GM21390 (cell line): ENCODE data around the gene ARFGAP1.

Experiments
- ATAC-seq: cut with Tn5 transposase; IDR thresholded peaks from one replicate; pipeline ENCODE4 v1.9.1; 2021; ENCODE audit not compliant: unreplicated experiment

ARFGAP1 gene

DNA sequence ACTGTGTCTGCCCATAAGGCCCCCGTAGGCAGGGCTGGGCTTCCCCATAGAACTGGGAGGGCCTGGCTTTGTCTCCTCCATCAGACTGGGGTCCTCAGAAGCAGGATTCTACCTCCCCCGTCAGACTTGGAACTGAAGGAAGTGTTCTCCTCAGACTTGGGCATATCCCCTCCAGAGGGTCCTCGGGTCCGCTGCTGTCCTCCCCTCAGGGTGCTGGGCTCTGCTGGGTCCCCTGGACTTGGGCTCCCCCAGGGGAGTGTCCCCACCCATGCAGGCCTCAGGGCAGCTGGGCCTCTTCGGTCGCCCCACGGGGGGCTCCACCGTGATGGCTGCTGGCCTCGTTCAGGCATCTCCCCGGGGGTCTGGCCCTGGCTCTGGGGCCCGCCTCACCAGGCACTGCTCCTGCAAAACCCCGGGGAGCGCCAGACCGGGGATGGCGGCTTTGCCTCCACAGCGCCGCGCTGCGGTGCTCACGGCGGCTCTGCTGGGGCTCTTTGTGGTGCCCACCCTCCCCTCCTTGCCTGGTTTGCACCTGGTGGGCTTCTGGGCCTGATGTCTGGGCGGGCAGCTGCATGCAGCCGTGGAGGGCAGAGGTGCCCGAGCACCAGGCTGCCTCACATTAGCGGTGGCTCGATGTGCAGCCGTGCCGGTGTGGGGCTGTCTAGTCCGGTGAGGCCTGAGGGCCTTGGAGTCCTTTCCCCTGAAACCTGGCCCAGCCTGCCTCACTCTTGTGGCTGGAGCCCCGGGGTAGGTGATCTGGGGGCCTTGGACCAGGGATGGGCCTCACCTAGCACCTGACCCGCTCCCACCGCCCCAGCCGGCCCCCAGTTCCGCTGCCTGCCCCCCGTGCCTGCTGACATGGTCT lies 34.3 kb downstream of the ARFGAP1 start:
- ATAC-seq, result no peak

DNA sequence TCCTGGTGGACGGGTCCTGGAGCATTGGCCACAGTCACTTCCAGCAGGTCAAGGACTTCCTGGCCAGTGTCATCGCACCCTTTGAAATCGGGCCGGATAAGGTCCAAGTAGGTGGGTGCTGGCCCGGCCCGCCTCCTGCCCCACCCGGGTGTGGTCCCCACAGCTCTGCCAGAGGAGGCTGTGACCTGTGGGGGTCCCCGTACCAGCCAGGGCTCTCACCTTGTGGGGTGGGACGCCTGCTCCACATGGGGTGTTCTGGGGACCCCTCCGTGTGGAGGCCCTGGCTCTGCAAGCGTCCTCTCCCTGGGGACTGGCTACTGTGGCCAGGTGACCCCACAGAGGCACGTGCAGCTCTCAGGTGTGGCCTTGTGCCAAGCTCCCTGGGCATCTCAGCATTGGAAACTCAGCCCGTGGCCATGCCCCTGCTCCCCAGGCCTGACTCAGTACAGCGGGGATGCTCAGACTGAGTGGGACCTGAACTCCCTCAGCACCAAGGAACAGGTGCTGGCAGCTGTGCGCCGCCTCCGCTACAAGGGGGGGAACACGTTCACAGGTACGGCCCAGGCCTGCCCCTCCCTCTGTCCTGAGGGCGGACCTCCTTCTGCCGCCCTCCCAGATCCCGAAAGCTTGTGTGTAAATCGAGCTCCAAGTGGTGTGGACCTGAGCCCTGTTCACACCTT lies 35.1 kb downstream of the ARFGAP1 start:
- ATAC-seq, result no peak

DNA sequence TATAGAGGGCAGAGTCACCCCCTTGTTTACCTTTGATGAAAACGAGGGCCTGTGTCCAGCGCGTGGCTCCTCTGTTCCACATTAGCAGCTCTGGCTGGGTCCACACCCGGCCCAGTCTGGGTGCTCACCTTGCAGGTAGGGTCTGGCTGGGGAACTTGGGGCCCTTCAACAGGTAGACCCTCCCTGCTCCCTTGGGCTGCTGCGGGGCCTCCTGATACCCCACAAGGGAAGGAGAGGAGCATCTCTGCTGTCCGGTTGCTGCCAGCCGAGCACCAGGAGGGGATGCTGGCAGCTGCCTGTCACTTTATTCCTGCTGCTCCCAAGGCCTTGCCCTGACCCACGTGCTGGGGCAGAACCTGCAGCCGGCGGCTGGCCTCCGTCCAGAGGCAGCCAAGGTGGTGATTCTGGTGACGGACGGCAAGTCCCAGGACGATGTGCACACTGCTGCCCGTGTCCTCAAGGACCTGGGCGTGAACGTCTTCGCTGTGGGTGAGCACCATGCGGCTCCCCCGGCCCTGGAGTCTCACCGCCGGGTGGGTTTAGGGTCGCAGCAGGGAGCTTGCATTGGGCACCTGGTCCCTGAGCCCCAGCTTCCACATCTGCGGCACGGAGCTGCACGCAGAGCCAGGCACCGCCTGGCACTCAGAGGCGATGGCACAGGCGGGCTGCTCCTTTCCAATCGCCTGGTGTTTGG lies 35.8 kb downstream of the ARFGAP1 start:
- no peak for ATAC-seq

DNA sequence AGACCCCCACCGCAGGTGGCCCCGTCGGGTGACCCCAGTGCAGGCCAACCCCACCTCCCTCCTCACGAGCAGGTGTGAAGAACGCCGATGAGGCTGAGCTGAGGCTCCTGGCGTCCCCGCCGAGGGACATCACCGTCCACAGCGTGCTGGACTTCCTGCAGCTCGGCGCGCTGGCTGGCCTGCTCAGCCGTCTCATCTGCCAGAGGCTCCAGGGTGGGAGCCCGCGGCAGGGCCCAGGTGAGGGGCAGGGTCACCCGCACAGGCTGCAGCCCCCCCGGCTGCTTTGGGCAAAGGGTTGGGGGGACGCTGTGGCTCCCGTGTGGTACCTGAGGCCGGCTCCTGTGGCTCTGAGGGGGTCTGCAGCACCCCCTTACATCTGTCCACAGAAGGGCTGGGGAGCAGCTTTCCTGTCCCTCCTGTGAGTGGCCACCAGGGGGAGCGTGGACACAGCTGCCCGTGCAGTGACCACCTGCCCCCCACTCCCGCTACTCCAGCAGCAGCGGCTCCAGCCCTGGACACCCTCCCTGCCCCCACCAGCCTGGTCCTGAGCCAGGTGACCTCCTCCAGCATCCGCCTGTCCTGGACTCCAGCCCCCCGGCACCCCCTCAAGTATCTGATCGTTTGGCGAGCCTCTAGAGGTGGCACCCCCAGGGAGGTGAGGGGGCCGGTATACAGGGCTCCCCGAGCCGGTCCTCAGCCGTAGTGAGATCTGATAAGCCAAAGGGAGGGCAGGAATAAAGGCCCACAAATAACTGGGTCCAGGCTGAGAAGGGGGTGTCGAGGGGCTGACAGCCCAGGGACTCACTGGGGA lies 36.9 kb downstream of the ARFGAP1 start:
- no peak for ATAC-seq

DNA sequence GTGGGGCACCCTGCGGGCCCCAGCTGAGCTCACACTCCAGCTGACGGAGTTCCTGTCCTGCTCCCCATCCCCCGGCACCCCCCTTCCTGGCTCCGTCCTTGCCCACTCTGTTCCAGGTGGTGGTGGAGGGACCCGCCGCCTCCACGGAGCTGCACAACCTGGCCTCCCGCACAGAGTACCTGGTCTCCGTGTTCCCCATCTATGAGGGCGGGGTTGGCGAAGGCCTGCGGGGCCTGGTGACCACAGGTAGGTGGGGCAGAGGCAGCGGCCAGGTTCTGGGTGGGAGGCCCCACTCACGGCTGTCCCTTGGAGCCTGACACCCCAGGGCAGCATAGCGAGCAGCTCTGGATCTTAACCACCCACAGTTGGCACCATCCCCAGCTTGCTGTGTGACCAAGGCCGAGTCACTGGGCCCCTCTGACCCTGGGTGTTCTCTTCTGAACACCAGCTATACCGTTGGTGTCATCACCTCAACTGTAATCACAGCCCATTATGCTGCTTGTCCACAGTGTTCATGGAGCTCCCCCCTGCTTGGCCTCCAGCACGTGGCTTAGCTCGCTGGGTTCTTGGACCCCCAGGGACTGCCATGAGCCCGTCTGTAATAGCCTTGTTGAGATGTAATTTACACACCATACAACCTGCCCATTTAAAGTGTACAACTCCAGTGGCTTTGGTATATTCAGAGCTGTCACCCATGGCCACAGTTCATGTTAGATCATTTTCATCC lies 37.8 kb downstream of the ARFGAP1 start:
- ATAC-seq, result no peak

DNA sequence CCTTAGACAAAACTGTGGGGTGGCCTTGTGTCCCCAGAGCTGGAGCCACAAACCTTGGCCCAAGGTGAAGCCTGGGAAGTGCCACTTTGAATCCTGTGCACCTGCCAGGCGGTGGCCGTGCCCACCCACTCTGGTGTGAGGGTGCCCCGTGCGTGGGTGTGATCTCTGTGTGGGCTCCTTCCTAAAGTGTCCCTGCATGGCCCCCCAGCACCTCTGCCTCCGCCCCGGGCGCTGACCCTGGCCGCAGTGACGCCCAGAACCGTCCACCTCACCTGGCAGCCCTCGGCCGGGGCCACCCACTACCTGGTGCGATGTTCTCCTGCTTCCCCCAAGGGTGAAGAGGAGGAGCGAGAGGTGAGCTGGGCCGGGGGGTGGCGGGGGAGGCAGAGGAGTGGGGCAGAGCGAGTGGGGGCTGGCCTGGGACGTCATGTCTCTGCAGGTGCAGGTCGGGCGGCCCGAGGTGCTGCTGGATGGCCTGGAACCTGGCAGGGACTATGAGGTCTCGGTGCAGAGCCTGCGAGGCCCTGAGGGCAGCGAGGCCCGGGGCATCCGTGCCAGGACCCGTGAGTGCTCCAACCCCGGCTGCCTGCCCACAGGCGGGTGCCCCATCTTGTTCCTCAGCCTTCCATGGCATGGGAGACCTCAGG lies 38.7 kb downstream of the ARFGAP1 start:
- ATAC-seq, result no peak

DNA sequence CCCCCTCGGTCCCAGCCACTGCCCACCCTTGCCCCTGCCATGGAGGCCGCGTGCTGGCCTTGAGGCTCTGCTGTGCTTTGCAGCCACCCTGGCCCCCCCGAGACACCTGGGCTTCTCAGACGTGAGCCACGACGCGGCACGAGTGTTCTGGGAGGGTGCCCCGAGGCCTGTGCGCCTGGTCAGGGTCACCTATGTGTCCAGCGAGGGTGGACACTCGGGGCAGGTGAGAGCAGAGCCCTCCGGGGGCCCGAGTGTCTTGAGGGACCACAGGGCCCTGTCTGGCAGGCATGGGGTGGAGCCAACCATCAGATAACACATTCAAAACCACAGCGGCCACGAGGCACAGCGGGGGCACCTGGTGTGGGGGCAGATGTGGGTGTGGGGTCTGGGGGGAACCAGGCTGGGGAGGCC lies 39.2 kb downstream of the ARFGAP1 start:
- no peak for ATAC-seq

DNA sequence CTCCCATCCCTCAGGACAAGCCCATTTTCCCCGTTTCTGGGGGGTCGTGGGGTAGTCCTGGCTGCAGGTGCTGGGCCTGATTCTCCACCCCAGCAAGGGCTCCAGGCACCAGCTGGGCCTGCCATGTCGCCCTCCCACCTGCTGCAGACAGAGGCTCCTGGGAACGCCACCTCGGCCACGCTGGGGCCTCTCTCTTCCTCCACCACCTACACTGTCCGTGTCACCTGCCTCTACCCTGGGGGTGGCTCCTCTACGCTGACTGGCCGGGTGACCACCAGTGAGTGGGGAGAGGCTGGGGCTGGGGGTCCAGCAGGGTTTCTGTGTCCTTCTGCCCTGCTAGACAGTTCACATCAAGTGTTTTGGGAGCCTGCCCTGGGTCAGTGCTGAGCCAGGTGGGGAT lies 39.7 kb downstream of the ARFGAP1 start:
- ATAC-seq, result no peak

DNA sequence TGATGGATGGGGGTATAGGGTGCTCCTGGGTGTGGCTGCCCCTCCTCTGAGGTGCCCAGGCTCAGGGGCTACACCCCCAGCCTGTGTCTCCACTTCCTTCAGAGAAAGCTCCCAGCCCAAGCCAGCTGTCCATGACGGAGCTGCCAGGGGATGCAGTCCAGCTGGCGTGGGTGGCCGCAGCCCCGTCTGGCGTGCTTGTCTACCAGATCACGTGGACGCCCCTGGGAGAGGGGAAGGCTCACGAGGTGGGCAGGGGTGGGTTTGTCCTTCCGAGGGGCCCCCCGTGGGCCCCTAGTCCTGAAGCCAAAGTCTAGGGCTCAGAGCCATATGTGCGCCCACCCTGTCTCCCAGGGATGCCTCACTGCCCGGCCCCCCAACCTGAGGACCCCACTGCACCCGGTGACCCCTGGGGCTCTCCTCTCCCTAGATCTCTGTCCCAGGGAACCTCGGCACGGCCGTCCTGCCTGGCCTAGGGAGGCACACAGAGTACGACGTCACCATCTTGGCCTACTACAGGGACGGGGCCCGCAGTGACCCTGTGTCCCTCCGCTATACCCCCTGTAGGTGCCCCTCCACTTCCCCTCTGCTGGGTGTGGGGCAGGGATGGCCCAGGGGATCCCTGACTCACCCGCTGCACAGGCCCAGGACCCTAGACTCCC lies 40.2 kb downstream of the ARFGAP1 start:
- ATAC-seq, result no peak

DNA sequence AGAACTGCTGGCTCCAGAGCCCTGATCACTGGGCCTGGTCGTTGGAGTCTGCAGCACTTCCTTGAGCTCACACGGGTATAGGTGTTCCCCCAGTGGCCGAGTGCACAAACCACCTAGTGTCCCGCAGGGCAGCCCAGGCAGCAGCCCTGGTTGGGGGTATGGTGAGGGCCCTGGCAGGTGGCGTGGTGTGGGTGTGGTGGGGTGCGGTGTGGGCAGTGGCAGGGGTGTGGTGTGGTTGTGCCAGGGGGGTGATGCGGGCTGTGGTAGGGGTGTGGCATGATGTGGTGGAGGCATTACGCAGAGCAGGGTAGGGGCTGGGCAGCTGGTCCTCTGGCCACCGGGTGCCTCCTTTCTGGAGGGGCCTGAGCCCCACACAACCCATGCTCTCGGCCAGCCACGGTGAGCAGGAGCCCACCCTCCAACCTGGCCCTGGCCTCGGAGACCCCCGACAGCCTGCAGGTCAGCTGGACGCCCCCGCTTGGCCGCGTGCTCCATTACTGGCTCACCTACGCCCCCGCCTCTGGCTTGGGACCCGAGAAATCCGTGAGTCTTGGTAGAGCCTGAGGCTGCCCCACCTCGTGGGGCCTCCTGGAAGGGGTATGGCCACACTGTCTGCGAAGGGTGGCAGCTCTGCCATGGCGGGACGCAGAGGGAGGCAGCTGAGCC lies 40.9 kb downstream of the ARFGAP1 start:
- no peak for ATAC-seq

DNA sequence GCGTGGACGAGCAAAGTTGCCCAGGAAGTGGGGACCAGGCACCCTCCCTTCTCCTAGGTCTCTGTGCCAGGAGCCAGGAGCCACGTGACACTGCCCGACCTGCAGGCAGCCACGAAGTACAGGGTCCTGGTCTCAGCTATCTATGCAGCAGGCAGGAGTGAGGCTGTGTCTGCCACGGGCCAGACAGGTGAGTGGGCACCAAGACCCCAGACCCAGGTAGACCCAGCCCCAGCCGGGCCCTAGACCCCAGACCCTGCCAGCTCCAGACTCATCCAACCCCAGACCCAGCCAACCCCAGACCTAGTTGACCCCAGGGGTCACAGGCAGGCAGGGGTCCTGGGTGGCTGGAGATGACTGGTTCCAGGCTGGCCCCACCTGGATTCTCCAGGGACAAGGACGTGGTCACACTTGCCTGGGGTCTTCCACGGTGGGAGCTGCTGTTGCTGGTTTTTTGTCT lies 41.4 kb downstream of the ARFGAP1 start:
- ATAC-seq, result no peak

DNA sequence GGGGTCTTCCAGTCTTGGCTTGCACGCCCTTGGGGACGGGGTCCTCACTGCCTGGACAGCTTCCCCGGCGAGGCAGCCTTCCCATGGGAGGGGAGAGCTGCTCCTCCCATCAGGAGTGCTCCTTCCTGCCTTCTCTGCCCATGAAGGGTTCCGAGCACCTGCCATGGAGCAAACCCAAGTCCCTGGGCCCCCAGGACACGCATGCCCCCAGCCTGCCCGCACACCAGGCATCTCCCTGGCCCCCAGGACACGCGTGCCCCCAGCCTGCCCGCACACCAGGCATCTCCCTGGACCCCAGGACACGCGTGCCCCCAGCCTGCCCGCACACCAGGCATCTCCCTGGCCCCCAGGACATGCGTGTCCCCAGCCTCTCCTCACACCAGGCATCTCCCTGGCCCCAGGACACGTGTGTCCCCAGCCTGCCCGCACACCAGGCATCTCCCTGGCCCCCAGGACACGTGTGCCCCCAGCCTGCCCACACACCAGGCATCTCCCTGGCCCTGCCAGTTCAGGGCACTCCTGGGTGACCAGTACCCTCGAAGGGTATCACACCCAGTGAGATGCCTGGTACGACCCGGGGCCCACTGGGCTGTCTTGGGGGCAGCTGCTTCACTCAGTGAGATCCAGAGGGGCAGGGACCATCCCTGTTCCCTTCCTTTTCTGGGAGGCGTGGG lies 42.1 kb downstream of the ARFGAP1 start:
- ATAC-seq, result no peak

DNA sequence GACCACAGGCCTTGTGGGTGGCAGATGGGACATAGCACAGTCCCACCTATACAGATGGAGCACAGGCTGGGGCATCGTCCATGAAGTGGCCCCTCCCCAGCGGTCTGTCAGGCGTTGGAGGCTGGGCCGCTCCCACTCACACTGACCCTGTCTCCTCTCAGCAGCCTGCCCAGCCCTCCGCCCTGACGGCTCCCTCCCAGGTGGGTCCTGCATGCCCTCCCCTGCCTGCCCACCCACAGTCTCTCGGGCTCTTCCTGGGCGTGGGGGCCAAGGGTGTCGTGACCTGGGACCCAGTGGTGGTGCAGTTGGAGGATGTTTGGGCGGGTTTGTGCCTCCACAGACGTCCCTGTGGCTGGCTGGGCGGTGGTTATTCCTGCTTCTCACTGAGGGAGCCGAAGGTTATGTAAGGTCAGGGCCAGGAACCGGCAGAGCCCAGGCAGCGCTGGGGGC lies 42.7 kb downstream of the ARFGAP1 start:
- no peak for ATAC-seq

DNA sequence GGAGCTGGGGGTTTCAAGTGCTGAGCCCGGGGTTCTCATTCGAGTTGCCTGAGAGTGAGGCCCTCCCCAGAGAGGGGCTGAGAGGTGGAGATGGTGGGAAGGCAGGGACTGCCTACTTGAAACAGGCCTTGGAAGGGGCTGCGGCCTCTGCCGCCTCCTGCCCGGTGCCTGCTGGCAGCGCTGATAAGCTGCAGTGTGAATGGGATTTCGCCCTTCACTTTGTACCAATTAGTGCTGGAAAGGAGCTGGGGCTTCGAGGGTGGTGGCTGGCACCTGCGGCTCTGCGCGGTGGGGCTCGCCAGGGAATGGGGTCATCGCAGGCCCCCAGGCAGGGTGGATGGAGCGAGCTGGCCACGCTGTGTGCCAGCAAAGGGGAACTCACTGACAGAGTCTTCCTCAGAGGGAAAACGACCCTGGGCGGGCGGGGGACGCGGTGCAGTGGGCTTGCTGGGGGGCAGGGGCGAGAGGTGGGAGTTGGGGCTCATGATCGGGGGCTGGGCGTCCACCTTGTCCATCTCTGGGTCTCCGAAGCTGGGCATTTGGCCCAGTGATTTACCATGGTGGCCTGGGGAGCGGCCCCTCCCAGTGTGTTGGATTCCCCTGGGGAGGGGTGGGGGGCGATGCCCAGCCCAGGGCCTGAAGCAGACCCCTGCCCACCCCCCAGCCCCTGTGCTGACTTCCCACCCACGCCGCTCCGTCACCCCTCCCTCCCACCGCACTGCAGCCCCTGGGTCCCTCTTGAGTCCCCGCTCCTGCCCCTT lies 43.3 kb downstream of the ARFGAP1 start:
- ATAC-seq, result no peak

DNA sequence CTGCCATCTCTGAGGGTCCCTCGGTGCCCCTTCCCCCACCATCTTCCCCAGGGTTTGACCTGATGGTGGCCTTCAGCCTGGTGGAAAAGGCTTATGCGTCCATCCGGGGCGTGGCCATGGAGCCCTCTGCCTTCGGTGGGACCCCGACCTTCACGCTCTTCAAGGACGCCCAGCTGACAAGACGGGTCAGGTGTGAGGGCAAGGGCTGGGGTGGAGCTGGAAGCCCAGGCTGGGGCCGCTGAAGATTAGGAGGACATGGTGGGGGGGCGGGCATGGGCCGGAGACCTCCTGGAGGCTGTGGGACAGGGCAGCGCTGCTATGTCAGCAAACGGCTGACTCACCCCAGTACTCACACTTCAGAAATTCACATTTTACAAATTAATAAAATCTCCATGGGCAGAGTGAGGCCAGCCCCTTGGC lies 43.9 kb downstream of the ARFGAP1 start:
- no peak for ATAC-seq

DNA sequence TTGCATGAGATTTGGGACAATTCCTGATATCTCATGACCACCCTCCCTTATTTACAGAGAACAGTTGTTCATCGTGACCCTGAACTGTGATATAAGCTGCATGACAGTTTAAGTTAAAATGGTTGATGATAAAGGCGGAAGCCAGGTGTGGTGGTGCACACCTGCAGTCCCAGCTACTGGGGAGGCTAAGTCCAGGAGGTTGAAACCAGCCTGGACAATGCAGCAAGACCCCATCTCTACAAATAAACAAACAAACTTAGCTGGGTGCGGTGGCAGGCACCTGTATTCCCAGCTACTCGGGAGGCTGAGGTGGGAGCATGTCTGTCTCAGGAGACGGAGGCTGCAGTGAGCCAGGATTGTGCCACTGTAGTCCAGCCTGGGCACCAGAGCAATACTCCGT lies 44.4 kb downstream of the ARFGAP1 start:
- no peak for ATAC-seq

DNA sequence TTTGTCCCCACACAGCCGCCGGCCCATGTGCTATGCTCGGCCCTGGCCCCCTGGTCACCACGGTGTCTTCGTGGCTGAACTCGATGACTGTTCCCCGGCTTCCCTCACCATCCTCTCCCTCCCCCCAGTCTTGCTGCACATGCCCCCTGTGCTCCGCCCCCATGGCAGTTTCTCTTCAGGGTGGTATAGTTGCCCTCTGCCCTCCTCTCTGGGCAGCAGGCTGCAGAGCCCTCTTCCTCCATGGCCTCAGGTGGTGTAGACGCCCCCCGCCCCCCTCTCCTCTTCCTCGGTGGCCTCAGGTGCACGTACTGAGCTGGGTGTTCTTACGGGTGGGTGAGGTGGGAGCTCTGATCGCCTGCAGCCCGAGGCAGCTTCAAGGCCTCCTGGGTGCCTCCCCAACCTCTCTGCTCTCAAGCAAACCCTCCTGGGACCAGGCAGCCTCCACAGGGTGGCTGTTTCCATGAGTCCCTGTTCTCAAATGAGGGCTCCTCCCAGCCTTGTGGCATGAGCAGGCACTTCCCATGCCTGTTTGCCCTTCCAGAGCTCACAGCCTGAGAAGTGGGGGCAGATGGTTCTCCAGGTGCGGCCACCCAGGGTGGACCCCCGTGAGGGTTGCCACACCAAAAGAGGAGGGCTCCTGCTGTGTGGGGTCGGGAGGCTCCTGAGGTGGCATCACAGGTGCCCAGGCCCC lies 45.1 kb downstream of the ARFGAP1 start:
- no peak for ATAC-seq
